Measurements from ENCODE around the gene SEC24D.

The SEC24D gene

DNA sequence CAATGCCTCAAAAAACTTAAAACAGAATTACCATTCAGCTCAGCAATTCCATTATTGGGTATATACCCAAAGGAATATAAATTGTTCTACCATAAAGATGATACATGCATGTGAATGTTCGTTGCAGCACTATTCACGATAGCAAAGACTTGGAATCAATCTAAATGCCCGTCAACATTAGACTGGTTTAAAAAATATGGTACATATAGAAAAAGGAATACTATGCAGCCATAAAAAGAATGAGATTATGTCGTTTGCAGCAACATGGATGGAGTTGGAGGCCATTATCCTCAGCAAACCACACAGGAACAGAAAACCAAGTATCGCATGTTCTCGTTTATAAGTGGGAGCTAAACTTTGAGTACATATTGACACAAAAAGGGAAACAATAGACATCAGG is 41.9 kb upstream of the SEC24D start:
- no peak for DNase-seq (ENCODE audit: low read depth, low spot score)
- no peak overlapping the region for H3K4me3 ChIP-seq (ENCODE audit: low read depth, low read length)
- ChIA-PET POLR2A (no interaction called here), CTCF (interaction anchor here (1.2 to 3.6 kb wide), 2 partner anchors 13 to 27 kb away, joined by 3 to 19 read pairs; no protein-coding TSS in a partner anchor)
- TF ChIP-seq, protein P1, sequence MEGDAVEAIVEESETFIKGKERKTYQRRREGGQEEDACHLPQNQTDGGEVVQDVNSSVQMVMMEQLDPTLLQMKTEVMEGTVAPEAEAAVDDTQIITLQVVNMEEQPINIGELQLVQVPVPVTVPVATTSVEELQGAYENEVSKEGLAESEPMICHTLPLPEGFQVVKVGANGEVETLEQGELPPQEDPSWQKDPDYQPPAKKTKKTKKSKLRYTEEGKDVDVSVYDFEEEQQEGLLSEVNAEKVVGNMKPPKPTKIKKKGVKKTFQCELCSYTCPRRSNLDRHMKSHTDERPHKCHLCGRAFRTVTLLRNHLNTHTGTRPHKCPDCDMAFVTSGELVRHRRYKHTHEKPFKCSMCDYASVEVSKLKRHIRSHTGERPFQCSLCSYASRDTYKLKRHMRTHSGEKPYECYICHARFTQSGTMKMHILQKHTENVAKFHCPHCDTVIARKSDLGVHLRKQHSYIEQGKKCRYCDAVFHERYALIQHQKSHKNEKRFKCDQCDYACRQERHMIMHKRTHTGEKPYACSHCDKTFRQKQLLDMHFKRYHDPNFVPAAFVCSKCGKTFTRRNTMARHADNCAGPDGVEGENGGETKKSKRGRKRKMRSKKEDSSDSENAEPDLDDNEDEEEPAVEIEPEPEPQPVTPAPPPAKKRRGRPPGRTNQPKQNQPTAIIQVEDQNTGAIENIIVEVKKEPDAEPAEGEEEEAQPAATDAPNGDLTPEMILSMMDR (IDR thresholded peaks at IDR 0.05; ENCODE audit: insufficient read depth, low read length, missing control alignments), result no peak

DNA sequence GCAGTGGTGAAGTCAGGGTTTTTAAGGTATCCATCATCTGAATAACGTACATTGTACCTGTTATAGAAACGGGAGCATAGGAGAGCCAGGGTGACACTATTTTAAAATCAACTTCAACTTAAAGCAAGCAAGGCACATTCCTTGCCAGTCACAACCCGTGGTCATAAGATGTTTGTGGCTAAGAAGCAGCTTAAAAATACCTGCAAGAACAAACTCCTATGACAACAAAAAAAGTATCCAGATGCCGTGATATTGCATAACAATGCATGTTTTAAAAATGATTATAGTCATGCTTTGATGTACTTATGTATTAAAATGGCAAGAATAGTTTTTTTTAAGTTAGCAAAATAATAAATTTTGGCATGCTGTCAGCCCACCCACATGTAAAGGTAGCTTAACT is 36.3 kb upstream of the SEC24D start:
- no peak overlapping the region for H3K4me3 ChIP-seq (ENCODE audit: low read depth, low read length)
- CTCF ChIA-PET, result interaction anchor here (1.4 to 2.4 kb wide), 3 partner anchors 8 to 19 kb away, joined by 4 to 9 read pairs (median 8); no protein-coding TSS in a partner anchor
- POLR2A ChIA-PET, result no interaction called here
- DNase-seq (ENCODE audit: low read depth, low spot score), result no peak
- TF ChIP-seq, protein P1 (IDR thresholded peaks at IDR 0.05; ENCODE audit: insufficient read depth, low read length, missing control alignments), result no peak

DNA sequence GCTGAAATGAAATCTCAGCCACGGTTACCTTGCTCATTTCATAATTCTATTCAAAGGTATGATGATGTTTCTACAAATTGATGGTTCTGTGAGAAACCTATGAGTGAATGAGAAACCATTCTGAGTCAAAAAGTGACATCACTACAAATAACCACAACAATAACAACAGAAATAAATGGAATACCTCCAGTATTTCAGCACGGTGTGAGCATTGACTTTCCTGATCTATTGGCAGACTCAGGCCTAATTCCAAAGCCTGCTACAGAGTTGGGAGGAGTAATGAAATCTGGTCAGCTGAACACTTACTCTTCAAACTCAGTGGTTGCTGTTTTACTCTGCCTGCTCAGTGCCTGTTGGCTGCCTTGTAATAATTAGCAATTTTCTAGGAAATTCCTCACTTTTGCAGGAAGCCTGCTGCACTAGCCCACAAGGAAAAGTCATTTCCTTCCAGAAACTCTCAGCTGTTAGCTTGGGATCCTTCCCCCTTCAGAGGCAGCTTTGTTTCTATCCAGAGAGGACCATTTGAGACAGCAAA is 33.9 kb upstream of the SEC24D start:
- TF ChIP-seq, protein P1 (IDR thresholded peaks at IDR 0.05; ENCODE audit: insufficient read depth, low read length, missing control alignments), result no peak
- no peak for DNase-seq (ENCODE audit: low read depth, low spot score)
- POLR2A ChIA-PET, result no interaction called here
- H3K4me3 ChIP-seq (ENCODE audit: low read depth, low read length), result no peak overlapping the region
- CTCF ChIA-PET, result interaction anchor here (1.3 to 1.7 kb wide), 2 partner anchors 19 to 23 kb away, joined by 4 read pairs; partner anchors contain the start of gene SYNPO2

DNA sequence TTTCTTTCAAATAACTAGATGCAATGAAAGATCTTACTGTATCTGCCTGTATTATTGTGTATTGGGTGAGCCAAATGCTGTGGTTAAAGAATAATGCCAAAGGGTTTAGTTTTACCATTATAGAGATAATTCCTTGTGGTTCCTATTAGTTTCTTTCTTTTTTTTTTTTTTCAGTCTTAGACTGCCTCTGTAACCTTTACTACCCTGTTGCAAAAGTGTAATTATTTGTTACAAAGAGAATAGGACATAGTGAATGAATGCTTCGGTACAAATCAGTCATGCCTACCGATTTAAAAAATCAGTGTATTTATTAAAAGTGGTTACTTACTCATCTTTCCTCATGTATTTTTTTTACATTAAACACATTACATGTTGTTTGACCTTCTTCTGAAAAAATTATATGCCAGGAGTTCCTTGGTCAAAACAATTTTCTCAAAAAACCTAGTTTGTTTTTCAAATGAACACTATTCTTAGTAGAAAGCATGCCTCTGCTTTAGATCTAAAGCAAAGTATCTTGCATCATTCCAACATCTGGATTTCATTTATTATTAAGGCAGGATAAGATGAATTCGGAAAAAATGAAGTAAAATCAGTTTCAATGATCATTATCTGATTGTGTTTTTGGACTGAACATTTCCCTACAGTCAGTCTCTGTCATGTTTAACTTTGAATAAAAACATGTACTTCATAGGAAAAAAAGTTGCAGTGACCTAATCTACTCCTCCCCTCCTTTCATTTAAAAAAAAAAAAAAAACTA is 31.6 kb upstream of the SEC24D start:
- CTCF ChIA-PET, result interaction anchor here (3.9 kb wide), 2 partner anchors 14 to 24 kb away, joined by 19 to 66 read pairs; no protein-coding TSS in a partner anchor
- no peak overlapping the region for H3K4me3 ChIP-seq (ENCODE audit: low read depth, low read length)
- DNase-seq (ENCODE audit: low read depth, low spot score), result no peak
- POLR2A ChIA-PET, result no interaction called here
- TF ChIP-seq, protein P1 (IDR thresholded peaks at IDR 0.05; ENCODE audit: insufficient read depth, low read length, missing control alignments), result no peak

DNA sequence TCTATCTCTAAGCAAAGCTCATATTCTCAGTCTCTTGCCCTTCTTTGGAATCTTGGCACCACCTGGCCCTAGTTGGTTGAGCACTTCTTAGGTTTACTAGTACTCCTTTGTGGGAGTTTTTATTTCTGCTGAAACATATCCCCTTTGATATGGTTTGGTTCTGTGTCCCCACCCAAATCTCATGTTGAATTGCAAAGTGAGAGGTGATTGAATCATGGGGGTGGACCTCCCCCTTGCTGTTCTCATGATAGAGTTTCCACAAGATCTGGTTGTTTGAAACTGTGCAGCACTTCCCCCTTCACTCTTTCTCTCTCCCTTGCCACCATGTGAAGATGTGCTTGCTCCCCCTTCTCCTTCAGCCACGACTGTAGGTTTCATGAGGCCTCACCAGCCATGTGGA is 30.5 kb upstream of the SEC24D start:
- CTCF ChIA-PET, result interaction anchor here (1.0 to 3.9 kb wide), 11 partner anchors 9 to 97 kb away, joined by 3 to 66 read pairs (median 9); partner anchors contain the start of gene SYNPO2
- POLR2A ChIA-PET, result no interaction called here
- TF ChIP-seq, protein P1 (IDR thresholded peaks at IDR 0.05; ENCODE audit: insufficient read depth, low read length, missing control alignments), result no peak
- DNase-seq (ENCODE audit: low read depth, low spot score), result no peak
- no peak overlapping the region for H3K4me3 ChIP-seq (ENCODE audit: low read depth, low read length)

DNA sequence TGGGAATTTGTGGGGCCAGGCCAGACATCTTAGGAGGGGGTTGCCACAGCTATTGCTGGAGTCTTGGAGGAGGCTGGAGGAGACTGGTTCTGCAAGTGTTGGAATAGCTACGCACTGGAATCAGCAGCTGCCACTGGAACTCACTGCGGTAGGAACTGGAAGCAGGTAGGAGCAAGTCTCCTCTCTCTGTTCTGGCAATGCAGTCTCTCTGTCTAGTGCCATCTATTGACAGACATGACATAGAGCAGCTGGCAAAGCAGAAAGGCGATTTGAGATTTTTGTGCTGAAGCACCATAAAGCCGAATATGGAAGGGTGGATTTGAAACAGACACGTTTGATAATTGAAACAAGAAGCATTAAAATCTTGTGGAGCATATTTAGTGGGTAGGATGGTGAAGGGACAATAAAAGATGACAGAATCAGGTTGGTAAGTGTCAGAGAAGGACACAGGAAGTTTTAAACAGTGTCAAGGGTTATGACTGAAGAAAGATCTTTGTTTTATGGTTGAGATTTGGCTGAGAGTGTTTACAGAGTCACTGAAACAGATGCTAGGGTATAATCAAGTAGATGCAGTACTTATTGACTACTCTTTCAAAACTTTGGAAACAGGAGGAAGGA is 29.3 kb upstream of the SEC24D start:
- ChIA-PET POLR2A (interaction anchor here (0.5 to 1.0 kb wide), 3 partner anchors 25 to 136 kb away, joined by 3 read pairs; no protein-coding TSS in a partner anchor), CTCF (interaction anchor here (0.7 to 3.9 kb wide), 31 partner anchors 10 to 132 kb away, joined by 3 to 66 read pairs (median 5); no protein-coding TSS in a partner anchor)
- H3K4me3 ChIP-seq (ENCODE audit: low read depth, low read length), result no peak overlapping the region
- TF ChIP-seq, protein P1 (IDR thresholded peaks at IDR 0.05; ENCODE audit: insufficient read depth, low read length, missing control alignments), result peak; percentile 70
- no peak for DNase-seq (ENCODE audit: low read depth, low spot score)
